ENCODE data around the gene FAM20A.

The FAM20A gene

GRCh38 chr17:68610554-68610953 lies 9.4 kb upstream of the FAM20A start:
- DNase-seq (ENCODE audit: low spot score) = no peak

- no peak for DNase-seq (ENCODE audit: low spot score)
Measured at GRCh38 chr17:68608515-68609130, 7.5 kb upstream of the FAM20A start.

DNA sequence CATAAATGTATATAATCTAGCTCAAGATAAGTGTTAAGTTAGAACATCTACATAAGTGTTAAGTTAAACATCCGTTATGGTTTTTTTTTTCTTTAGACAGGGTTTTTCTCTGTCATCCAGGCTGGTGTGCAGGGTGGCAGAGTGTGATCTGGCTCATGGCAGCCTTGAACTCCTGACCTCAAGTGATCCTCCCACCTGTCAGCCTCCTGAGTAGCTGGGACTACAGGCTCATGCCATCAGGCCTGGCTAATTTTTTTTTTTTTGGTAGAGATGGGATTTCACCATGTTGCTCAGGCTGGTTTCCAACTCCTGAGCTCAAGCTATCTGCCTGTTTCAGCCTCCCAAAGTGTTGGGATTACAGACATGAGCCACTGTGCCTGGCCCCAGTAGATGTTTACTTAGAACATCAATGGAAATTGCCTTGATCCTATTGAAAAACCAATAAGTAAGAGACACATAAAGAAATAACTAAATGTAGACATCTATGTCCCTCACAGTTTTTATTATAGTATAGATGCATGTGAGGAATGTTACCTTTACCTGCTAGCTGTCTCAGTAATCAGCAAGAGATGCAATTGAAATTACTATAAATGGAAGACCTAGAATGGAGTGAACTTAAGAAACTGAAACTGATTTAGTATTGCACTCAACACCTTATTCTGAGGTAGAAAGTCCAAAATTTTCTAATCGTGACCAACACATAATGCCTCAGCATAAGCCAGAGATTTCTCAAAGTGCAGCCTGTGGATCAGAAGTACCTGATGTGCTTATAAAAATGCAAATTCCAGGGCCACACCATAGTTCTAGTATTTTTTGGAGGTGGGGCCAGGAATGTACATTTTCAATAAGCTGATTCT lies 5.5 kb upstream of the FAM20A start:
- no peak for DNase-seq (ENCODE audit: low spot score)

GRCh38 chr17:68605914-68606313 lies 4.7 kb upstream of the FAM20A start:
- no peak for DNase-seq (ENCODE audit: low spot score)

DNA sequence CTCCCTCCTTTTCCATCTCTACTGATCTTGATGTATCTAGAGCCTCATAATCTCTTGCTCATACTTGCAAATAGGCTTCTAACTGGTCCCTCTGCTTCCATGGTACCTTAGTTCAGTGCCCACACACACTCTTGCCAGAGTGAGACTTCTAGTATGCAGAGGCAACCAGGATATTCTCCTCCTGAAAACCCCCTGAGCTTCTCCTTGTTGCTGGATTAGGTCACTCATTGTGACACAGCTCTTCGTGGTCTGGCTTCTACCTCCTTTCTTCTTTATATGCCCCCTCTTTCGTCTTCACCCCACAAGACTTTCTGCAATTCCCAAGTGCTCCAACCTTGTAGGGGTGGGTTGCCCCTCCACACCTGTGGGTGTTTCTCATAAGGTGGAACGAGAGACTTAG lies 2.5 kb upstream of the FAM20A start:
- no peak for DNase-seq (ENCODE audit: low spot score)

GRCh38 chr17:68603027-68603426 lies 1.9 kb upstream of the FAM20A start:
- DNase-seq (ENCODE audit: low spot score) = no peak

- DNase-seq (ENCODE audit: low spot score) = no peak
Measured at GRCh38 chr17:68602289-68602688, 1.1 kb upstream of the FAM20A start.

- no peak for DNase-seq (ENCODE audit: low spot score)
Measured at GRCh38 chr17:68601565-68602288, 560 bp upstream of the FAM20A start.

DNA sequence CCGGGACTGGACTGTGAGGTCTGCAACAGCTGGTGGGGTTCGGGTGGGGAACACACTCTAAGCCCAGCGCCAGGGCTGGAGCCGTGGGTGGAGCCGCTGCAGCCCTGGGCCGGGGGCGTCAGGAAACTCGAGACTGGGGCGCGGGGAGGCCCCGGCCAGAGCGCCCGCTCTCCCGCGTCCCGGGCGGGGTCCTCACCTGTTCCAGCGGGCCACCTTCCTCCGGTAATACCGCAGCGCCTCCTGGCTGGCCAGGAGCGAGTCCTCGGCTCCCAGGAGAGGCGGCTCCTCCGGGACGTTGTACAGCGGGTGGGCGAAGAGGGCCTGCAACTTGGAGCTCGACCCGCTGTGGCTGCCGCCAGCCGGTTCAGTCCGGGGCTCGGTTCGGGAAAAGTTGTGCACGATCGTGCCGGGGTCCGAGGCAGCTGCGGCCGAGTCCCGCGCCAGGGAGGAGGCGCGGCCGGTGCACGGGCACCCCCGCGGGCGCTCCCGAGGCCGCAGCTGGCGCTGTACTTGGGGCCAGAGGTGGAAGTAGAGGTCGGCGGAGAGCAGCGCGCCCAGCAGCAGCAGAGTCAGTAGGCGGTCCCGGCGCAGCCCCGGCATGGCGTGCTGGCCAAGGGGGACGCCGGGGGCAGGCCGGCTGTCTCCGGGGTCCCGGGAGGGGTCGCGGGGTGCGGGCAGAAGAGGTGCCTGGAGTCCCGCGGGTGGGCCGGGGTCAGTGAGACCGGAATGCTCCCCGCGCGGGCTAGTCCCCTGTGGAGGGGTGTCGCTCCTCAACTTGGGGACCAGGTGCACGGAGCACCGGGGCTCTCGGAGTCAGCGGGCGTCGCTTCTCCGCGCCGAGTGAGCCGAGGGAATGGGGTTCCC lies 868 bp downstream of the FAM20A start:
- DNase-seq (ENCODE audit: low spot score) = peak; percentile 74

DNA sequence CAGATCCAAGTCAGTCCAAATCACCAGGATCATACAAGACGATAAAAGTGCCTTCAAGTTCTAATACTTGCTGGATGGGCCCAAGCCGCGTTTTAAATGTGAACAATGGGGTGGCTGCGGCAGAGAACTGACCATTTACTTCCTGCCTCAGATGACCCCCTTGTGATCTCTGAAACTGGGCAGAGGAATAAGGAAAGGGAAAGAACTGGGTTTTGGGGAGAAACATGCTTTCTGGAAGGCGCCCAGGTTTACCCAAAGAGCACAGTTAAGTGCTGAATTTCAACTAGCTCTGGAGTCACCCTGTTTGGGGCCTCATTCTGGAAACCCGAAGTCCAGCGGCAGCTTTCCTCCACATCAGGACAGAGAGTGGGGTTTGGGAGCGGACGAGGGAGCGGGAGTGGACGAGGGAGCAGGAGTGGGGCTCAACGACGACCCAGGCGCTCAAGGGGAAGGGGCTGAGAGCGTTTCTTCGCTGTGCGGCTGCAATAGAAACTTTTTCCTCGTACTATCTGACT lies 1.6 kb downstream of the FAM20A start:
- DNase-seq (ENCODE audit: low spot score) = no peak

DNA sequence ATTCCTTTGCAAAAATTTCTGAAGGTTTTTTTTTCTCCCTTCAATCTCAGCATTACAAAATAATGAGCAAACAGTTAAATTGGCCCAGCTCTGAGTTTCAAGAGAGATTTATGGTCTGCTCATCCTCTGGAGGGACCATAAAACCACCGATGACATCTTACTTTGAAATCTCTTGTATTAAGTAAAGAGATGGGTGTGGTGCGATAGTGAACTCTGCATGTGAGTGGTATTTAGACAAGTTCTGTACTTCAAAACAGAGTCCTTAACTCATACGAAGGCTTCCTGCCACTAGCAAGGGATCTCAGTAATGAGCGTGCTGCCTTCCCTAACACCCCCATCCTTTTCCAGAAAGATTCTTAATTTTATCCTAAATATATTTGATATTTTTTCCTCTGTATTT lies 2.1 kb downstream of the FAM20A start:
- DNase-seq (ENCODE audit: low spot score) = peak; percentile 75

DNA sequence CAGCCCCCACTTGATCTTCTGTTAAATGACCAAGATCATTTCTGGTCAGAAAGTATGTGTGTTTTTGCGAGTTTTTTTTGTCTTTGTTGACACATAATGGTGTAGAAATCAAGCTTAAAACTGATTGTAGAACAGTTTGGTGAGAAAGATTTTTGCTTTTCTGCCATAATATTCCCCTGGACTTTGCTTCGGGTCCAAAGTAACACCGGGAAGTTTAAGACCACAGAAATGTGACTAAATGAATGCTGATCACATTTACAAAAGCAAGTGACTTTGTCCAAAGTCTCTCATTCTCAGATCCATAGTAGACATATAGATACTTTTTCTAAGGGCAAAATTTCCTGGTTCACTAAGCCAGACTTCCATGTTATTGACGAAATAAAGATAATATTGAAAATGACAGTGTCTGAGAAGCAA lies 2.6 kb downstream of the FAM20A start:
- DNase-seq (ENCODE audit: low spot score) = no peak

- no peak for DNase-seq (ENCODE audit: low spot score)
Measured at GRCh38 chr17:68598074-68598473, 3.1 kb downstream of the FAM20A start.

DNA sequence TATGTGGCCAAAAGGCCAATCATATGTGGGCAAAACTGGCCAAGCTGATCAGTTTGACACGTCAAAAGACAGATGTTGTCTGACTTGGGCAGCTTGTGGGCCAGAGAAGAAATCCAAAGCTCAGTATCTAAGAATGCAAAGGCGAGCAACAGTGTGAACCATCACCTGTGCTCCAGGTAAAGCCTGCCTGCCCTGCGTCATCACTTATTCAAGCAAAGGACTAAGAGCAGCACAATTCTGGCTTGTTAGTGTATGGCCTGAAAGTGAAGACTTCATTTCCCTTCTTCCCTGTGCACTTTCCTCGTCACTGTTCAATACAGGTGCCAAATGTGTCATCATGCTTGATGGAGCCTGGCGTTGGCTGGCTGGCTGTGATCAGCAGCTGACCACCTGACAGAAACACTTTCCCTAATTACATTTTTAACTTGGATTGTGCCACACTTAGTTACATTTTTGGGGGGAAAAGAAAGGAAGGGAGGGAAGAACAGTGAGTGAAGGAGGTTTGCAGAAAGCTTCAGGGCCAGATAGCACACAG lies 4.7 kb downstream of the FAM20A start:
- DNase-seq (ENCODE audit: low spot score) = no peak

GRCh38 chr17:68595986-68596385 lies 5.2 kb downstream of the FAM20A start:
- no peak for DNase-seq (ENCODE audit: low spot score)

- no peak for DNase-seq (ENCODE audit: low spot score)
Measured at GRCh38 chr17:68595496-68595895, 5.7 kb downstream of the FAM20A start.

GRCh38 chr17:68594552-68594951 lies 6.6 kb downstream of the FAM20A start:
- no peak for DNase-seq (ENCODE audit: low spot score)

DNA sequence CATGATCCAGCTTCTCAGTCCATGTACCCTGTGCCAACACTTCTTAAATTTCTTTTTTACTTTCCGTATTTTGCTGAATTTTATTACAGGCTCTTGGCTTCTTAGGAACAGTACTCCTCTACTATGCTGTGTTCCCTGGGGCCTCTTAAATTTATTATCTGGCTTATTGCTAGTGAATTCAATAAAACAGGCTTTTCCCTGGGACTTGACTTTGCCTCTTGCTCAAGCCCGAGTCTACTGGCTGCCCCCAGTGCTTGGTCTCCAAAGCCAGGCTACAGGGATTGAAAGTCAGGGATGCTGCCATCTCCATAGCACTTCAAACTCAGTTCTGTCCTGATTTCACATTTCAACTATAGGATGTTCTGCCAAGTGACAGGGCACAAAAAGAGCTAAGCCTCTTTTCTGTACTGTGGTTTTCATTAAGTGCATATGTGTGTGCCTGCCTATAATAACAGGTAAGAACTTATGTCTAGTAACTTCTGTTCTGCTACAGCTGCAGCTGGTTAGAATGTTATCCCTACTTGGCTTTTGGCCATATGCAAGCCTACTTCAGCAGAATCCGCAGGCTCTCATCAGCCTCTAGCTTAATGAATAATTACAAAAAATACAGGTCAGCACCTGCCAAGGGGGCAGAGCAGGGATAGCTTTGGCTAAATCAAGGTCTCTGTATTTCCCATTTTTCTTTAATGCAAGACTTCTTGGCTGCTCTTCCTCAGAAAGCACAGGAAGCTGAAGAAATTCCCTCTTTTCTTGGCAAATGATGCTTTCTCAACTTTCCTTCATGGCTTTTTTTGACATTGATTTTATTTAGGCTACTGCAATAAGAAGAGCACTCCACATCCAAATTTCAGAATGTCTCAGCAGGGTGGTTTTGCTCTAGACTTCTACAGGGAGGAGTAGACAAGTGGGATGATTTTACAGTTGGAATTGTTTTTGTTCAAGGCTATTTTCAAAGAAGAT lies 8.2 kb downstream of the FAM20A start:
- DNase-seq (ENCODE audit: low spot score) = no peak

DNA sequence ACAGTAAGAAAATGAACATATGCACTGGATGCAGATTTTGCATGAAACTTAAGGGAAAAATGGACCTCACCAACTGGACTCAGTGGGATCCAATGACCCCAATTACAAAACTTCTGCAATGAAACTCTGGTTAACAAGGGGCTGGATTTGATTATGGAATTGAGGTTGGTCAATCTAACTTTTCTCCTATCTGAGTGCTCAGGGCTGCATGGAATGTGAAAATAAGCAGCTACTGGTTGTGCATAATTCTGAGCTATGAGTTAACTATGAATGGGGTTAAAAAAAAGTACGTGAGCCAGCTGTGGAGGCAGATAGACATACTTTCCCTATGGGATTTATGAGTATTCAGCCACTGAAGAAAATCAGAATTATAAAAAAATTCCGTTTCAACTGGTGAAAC lies 9.2 kb downstream of the FAM20A start:
- DNase-seq (ENCODE audit: low spot score) = no peak

- DNase-seq (ENCODE audit: low spot score) = no peak
Measured at GRCh38 chr17:68591583-68591982, 9.6 kb downstream of the FAM20A start.
